VCaP (cell line): ENCODE data around the gene TUBGCP6.

Experiments used
- H3K27ac ChIP-seq: fragments of 450-650 bp; 2 replicates; pipeline ENCODE4 v1.5.1; 2017
- TF ChIP-seq, protein P1 (sequence below): fragments of 450-650 bp; conservative IDR thresholded peaks from 2 replicates; pipeline ENCODE4 v1.5.1; 2017; ENCODE audit warnings: mild to moderate bottlenecking, moderate library complexity

The TUBGCP6 gene

GRCh38 chr22:50174382-50175190 is 70.2 kb downstream of the TUBGCP6 start:
- TF ChIP-seq, protein P1, sequence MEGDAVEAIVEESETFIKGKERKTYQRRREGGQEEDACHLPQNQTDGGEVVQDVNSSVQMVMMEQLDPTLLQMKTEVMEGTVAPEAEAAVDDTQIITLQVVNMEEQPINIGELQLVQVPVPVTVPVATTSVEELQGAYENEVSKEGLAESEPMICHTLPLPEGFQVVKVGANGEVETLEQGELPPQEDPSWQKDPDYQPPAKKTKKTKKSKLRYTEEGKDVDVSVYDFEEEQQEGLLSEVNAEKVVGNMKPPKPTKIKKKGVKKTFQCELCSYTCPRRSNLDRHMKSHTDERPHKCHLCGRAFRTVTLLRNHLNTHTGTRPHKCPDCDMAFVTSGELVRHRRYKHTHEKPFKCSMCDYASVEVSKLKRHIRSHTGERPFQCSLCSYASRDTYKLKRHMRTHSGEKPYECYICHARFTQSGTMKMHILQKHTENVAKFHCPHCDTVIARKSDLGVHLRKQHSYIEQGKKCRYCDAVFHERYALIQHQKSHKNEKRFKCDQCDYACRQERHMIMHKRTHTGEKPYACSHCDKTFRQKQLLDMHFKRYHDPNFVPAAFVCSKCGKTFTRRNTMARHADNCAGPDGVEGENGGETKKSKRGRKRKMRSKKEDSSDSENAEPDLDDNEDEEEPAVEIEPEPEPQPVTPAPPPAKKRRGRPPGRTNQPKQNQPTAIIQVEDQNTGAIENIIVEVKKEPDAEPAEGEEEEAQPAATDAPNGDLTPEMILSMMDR = no peak
- no peak overlapping the region for H3K27ac ChIP-seq

DNA sequence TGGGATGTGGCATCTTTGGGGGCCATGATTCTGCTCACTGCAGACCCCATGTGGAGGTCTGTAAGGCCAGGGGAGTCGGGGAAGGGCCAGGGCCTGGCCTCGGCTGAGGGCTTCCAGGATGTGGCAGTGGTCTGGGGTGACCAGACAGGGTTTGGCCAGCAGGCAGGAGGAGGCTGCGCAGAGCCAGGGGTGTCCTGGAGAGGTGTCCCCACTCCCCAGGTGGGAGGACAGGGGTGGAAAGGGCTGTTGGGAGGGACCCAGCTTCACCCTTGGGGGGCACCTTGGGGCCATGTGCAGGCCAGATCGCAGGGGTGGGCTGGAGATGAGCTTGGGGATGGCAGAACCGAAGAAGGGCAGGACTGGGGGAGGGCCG is 70.9 kb downstream of the TUBGCP6 start:
- TF ChIP-seq, protein P1 = no peak
- no peak overlapping the region for H3K27ac ChIP-seq

DNA sequence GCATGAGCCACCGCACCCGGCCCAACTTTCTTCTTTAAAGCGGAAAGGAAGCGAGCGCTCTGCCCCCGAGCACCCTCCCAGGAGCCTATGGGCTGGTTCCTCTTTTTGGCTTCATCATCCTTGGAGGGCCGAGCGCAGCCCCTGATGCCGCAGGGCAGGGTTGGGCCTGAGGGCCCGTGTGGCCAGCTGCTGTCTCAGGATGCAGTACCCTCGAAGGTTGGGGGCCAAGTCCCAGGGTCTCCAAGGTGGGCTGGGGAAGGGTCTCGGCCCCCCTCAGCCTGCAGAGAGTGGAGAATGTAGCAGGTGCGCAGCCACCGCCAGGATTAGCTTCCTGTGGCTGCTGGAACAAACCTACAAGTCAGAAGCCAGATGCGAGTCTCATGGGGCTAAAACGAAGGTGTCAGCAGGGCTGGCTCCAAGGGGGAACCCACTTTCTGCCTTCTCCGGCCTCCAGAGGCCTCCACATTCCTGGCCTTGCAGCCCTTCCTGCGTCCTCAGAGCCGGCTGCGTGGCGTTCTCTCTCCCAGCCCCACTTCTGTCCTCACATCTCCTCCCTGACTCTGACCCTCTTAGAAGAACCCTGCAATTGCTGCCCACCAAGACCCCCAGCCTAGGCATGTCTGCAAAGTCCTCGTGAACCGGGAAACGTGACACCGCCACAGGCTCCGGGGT is 71.4 kb downstream of the TUBGCP6 start:
- no peak overlapping the region for H3K27ac ChIP-seq
- TF ChIP-seq, protein P1 = no peak

GRCh38 chr22:50171965-50172421 is 72.8 kb downstream of the TUBGCP6 start:
- no peak overlapping the region; the same call in 1 of the 2 replicates for H3K27ac ChIP-seq
- TF ChIP-seq, protein P1 = no peak

DNA sequence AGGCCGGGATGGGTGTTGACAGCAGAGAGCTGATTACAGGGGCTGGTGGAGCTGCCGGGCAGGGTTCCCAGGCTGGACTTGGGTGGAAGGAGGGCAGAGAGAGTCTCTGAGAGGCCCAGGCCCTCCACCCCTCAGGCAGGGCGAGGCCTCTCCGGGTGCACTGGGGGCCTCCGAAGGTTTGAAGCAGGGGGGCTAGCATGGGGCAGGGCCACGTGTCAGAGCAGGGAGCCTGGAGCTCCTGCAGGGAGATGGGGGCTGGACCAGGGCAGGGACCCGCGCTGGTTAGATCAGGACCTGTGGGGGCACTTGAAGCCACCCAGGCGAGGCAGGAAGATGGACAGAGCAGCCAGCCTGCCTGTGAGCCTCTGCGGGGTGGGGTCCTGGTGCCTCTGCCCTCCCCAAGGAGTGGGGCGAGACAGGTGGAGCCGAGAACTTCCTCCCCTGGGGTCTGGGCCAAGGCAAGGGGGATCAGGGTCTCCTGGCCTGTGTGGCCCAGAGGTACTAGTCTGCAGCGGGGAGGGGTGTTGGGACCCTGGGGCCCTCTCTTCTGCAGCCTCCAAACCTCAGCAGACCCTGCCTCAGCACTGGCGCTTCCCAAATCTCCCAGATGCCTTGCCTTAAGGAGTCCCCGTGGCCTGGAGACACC is 73.4 kb downstream of the TUBGCP6 start:
- TF ChIP-seq, protein P1 = no peak
- H3K27ac ChIP-seq = peak overlapping the region; percentile 58; the same call in 1 of the 2 replicates

GRCh38 chr22:50170453-50171318 is 74.1 kb downstream of the TUBGCP6 start, which contains the start of gene PANX2:
TSS of gene PANX2 (plus strand) at chr22:50170731. CDS start at chr22:50170731, 0 bp downstream.
- TF ChIP-seq, protein P1 = no peak
- peak within 1 kb of the TSS; percentile 58; the same call in 1 of the 2 replicates for H3K27ac ChIP-seq
